Stimulated activated effector memory CD8-positive, alpha-beta T cell treated with anti-CD3 and anti-CD28 coated beads, Interleukin-12 subunit alpha, Interleukin-12 subunit beta, amount 100 ng/mL, for 72 hours (primary cell): ENCODE measurements around the gene OSCP1.
"Not testable (repeated sequence)": the region's sequence is repeated elsewhere in the genome, so short reads cannot be mapped to it uniquely, and the experiment has no call there.

Source experiments
- ATAC-seq: fragments of 150-1000 bp; cut with Tn5 transposase; 2 replicates; pipeline ENCODE4 v1.10.0; 2021
- DNase-seq, 2 donors: peaks; one replicate each; pipeline ENCODE4 v3.0.0; 2021 to 2022; ENCODE audit warnings: low spot score in 2 of 2
- H3K27ac Mint-ChIP-seq: one replicate; pipeline ENCODE4 v1.8.0; 2022; ENCODE audit warnings: mild to moderate bottlenecking, mixed read lengths
- H3K36me3 Mint-ChIP-seq: one replicate; pipeline ENCODE4 v1.8.0; 2022; ENCODE audit warnings: mild to moderate bottlenecking, mixed read lengths
- H3K4me1 Mint-ChIP-seq: one replicate; pipeline ENCODE4 v1.8.0; 2022; ENCODE audit warnings: mixed read lengths
- H3K4me3 Mint-ChIP-seq: one replicate; pipeline ENCODE4 v1.8.0; 2022; ENCODE audit warnings: mild to moderate bottlenecking, mixed read lengths
- H3K9me3 Mint-ChIP-seq: one replicate; pipeline ENCODE4 v1.8.0; 2022; ENCODE audit warnings: mixed read lengths

OSCP1 gene

DNA sequence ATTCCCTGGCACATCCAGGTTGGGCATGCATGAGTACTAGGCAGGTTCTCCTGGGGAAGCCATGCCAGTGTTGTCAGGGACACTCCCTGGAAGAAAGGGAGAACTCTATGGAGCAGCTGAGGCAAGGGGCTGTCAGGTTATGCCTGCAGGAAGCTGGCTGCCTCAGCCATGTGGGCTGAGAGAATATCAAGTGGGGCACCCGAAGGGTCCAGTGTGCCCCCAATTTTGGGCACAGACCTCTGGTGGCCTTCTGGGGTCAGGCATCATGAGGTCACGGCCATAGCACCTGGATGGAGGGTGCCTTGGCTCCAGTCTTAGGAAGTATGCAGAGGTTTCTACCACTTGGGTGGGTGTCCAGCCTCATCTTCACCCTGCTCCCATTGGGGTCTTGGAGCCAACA lies 29.9 kb upstream of the OSCP1 start:
- no peaks in the 10 kb centered on the region for H3K9me3 Mint-ChIP-seq
- no peak for DNase-seq
- ATAC-seq = no peak
- H3K4me3 Mint-ChIP-seq = no peak overlapping the region
- H3K36me3 Mint-ChIP-seq = no peaks in the 10 kb centered on the region
- no peak overlapping the region for H3K27ac Mint-ChIP-seq
- H3K4me1 Mint-ChIP-seq = peaks cover 7% of the 10 kb centered on the region

DNA sequence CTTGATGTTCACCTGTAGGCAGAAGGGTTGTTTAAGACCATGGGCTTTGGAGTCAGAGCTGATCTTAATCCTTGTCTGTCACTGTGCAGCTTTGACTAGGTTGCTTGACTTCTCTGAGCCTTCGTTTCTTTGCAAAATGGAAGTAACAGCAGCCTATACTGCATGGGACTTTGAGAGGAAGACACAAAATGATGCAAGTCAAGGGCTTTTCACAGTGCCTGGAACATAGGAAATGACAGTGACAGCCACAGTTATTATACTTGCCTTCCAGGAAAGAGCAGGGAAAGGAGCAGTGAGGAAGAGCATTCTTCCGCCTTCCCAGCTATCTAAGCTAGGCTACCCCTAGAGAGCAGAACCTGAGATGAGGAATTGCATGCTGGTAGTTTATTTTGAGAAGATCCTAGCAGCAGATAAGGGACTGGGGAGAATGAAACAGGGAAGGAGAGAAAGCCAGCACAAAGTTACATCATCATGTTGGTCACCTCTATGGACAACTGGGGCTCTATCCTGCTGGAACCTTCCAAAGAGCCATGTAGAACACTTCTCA lies 29.3 kb upstream of the OSCP1 start:
- H3K4me1 Mint-ChIP-seq = peaks cover 7% of the 10 kb centered on the region
- ATAC-seq (no peak), DNase-seq (no peak)
- H3K9me3 Mint-ChIP-seq = no peaks in the 10 kb centered on the region
- H3K36me3 Mint-ChIP-seq = no peaks in the 10 kb centered on the region
- no peak overlapping the region for H3K27ac Mint-ChIP-seq
- no peak overlapping the region for H3K4me3 Mint-ChIP-seq

DNA sequence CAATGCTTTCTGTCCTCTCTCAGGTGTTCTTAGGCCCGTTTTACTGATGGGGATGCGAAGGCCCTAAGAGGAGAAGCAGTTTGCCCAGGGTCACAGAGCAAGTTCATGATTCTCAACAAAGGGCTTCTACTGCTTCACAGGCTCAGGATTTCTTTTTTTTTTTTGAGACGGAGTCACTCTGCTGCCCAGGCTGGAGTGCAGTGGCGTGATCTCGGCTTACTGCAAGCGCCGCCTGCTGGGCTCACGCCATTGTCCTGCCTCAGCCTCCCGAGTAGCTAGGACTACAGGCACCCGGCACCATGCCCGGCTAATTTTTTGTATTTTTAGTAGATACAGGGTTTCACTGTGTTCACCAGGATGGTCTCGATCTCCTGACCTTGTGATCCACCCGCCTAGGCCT lies 27.4 kb upstream of the OSCP1 start:
- ATAC-seq, H3K27ac Mint-ChIP-seq, H3K4me1 Mint-ChIP-seq, DNase-seq, H3K36me3 Mint-ChIP-seq, H3K4me3 Mint-ChIP-seq, H3K9me3 Mint-ChIP-seq: not testable (repeated sequence)

DNA sequence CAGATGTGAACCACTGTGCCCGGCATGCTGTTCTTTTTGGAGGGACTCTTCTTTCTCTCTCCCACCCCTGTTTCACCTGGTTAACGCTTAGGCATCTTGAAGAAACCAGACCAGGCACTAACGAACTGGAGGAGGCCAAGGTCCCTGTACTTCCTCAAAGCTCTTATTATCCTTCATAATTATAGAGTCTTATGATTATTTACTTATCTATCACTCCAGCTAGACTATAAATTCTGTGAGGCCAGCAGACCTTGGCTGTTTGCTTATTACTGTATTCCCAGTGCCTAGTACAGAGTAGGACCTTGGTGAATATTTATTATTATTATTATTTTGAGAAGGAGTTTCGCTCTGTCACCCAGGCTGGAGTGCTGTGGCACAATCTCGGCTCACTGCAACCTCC lies 26.7 kb upstream of the OSCP1 start:
- ATAC-seq (no peak), DNase-seq (no peak)
- H3K4me1 Mint-ChIP-seq = peaks cover 3% of the 10 kb centered on the region
- H3K27ac Mint-ChIP-seq = no peak overlapping the region
- no peaks in the 10 kb centered on the region for H3K9me3 Mint-ChIP-seq
- no peaks in the 10 kb centered on the region for H3K36me3 Mint-ChIP-seq
- no peak overlapping the region for H3K4me3 Mint-ChIP-seq

DNA sequence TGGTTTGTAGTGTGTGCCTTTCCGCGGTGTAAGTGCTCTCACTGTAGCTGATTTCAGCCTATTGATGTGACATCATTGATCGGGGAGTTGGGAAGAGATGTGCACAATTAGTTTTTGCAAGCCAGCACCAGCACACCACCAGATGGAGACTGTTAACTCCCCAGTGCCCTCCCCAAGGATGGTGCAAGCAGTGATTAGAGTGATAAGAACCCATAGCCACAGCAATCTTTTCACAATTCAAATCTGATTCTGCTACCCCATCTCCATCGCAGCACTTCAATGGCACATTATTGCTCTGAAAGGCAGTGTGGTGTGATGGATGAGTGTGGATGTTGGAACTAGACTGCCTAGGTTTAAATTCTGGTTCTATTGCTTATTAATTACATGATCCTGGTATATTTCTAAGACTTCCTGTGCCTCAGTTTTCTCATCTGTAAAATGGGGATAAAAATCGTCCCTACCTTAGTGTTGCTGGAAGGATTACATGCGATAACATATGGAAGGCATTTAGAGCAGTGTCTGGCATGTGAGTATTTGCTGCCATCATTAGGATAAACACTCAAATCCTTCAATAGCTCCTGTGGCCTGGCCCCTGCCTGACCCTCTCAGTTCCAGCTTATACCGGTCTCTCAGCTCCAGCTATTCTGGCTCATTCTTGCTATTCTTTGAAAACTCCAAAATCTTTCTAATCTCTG lies 25.8 kb upstream of the OSCP1 start:
- DNase-seq = no peak
- Mint-ChIP-seq H3K27ac (no peak overlapping the region), H3K9me3 (no peaks in the 10 kb centered on the region), H3K4me1 (no peaks in the 10 kb centered on the region), H3K4me3 (no peak overlapping the region), H3K36me3 (no peaks in the 10 kb centered on the region)
- ATAC-seq = no peak

DNA sequence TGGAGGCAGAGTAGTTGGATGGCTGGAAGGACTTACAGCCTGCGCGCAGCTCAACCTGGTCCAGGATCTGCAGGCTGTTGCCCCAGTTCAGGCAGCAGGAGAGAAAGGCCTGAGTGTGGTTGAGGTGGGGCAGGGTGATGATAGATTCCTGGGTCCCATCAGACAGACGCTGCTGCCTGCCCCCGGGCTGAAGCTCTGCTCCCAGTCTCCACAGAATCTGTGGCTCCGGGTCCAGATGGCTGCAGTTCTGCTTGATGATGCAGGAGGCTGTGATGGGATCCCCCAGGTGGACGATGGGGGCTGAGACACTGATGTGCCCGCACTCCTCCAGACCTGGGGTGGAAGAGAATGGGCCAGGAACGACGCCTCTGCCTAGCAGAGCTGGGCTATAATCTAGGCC lies 25.1 kb upstream of the OSCP1 start:
- DNase-seq = no peak
- ATAC-seq = no peak
- Mint-ChIP-seq H3K4me1 (no peaks in the 10 kb centered on the region), H3K4me3 (no peak overlapping the region), H3K9me3 (no peaks in the 10 kb centered on the region), H3K27ac (no peak overlapping the region), H3K36me3 (no peaks in the 10 kb centered on the region)

DNA sequence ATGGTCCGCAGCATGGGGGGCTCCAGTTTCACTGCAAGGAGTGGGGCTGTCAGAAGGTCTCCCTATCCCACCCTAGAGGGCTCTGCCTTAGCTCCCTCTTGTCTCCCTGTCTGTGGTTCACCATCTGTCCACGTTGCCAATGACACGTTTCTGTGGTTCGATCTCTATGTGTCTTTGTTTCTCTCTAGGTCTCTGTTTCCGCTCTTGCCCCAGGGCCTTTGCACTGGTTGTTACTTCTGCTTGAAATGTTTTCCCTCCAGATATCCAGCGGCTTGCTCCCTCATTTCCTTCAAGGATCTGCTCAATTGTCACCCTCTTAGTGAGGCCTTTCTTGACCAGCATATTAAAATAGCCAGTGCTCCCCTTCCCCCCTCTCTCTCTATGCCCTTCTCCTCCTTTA lies 22.4 kb upstream of the OSCP1 start:
- Mint-ChIP-seq H3K36me3 (no peaks in the 10 kb centered on the region), H3K27ac (peak overlapping the region; percentile 8), H3K4me3 (no peak overlapping the region), H3K4me1 (no peaks in the 10 kb centered on the region), H3K9me3 (no peaks in the 10 kb centered on the region)
- ATAC-seq = no peak
- no peak for DNase-seq

DNA sequence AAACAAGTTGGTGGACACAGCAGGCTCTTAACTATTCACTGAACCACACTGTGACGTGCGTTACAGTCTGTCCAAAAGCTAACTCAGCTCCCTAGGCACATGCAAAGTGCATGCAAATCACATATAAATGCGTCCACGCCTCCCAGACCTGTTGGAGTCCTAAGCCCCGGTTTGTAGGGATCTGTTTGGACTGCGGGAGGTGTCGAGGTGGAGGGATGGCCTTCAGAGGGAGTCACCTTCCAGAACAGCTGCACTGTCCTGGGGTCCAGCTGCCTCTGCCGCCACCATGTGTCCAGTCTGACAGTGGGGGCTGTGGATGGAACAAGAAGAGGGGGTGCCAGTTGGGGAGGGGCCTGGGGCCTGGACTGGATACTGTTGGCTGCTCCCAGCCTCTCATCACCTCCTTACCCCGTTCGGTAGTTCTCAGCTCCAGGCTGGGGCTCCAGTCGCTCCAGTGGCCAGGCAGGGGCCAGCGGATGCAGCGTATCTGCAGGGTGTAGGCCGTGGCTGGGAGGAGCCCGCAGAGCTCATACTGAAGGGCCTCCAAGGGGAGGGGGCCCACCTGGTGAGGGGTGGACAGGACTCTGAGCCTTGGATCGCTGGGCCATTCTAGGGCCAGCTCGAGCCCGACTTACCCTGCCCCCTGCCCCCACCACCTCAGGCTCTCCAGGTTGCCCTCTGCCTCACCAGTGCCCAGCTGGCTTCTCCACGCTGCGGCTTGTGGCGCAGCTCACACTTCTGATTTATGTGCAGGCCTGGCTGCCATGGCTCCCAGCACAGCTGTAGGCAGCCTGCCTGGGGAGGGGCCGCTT lies 21.8 kb upstream of the OSCP1 start:
- H3K27ac Mint-ChIP-seq = peak overlapping the region; percentile 8
- no peaks in the 10 kb centered on the region for H3K36me3 Mint-ChIP-seq
- ATAC-seq (no peak), DNase-seq (no peak)
- no peaks in the 10 kb centered on the region for H3K9me3 Mint-ChIP-seq
- no peaks in the 10 kb centered on the region for H3K4me1 Mint-ChIP-seq
- H3K4me3 Mint-ChIP-seq = no peak overlapping the region

DNA sequence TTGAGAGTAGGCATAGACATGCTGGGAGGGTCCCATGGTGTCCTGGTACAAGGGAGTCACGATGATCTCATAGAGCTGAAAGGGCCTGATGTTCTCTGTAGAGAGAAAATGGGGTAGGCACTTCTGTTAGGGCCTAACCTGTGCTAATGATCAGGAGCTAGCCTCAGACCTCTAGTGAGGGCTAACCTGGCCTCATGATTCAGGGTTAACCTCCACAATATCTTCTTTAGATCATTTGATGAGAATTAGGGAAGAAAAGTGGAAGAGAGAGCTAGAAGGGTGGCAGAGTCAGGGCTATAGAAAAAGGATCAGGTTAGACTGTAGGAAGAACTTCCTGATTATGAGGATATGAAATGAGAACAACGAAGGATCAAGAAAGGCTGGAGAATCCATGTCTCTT lies 18.9 kb upstream of the OSCP1 start:
- peak overlapping the region; percentile 68 for H3K27ac Mint-ChIP-seq

DNA sequence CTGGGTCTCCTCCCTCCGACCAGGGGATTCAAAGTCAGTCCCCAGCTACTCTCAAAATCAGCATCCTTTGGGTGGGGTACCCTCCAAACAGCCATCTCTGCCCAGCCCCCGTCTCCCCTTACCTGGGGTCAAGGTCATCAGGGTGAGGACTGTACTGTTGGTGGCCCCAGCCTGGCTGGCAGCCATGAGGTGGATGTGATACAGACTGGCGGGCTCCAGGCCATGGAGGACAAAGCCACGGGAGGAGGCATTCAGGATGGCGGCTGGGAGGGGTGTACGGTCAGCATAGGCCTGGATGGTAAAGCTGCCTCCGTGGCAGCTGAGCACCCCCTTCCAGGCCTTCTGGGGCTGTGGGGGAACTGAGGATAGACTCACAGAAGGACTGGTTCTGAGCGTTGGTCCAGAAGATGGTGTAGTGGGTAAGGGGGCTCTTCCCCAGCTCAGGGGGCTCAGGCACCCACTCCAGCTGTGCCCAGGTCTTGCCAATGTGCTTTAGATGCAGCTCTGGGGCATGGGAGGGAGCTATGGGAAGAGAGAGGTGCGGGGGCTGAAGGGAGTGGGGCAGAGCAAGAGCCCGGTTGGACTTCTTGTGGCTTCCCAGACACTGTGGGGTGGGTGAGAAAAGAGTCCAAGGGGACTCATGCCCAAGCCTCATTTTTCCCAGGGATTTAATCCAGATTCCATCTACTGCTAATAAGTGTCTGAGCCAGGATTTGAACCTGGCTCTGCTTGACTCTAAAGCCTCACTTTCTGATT lies 17.6 kb upstream of the OSCP1 start:
- DNase-seq = no peak
- no peak for ATAC-seq
- Mint-ChIP-seq H3K4me3 (no peak overlapping the region), H3K36me3 (peaks cover 7% of the 10 kb centered on the region), H3K9me3 (no peaks in the 10 kb centered on the region), H3K27ac (peak overlapping the region; percentile 68), H3K4me1 (peaks cover 18% of the 10 kb centered on the region)

More for the DNA sequence above, 18.9 kb upstream of the OSCP1 start:
- no peaks in the 10 kb centered on the region for H3K9me3 Mint-ChIP-seq
- no peak for DNase-seq
- ATAC-seq = no peak
- peaks cover 8% of the 10 kb centered on the region for H3K4me1 Mint-ChIP-seq
- H3K36me3 Mint-ChIP-seq = peaks cover 4% of the 10 kb centered on the region
- no peak overlapping the region for H3K4me3 Mint-ChIP-seq

DNA sequence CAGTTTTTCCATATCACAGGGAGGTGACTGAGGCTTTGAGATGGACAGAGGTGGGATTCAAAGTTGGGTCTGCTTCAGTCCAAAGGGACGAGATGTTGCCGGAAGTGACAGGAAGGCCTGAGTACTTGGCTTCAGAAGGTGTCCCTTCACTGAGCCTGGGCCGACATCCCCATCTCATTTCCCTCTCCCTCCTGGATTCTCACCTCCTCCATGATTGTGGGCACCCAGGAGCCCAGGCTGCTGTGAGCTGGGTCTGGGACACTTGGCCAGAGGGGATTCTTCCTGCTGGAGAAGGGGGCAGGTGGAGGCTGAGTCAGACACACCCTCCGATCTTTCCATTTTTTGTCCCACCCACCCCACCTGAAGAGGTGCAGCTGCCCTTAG lies 16.8 kb upstream of the OSCP1 start:
- Mint-ChIP-seq H3K27ac (peak overlapping the region; percentile 29), H3K36me3 (peaks cover 11% of the 10 kb centered on the region), H3K9me3 (no peaks in the 10 kb centered on the region), H3K4me1 (peaks cover 24% of the 10 kb centered on the region), H3K4me3 (no peak overlapping the region)
- no peak for DNase-seq
- no peak for ATAC-seq

DNA sequence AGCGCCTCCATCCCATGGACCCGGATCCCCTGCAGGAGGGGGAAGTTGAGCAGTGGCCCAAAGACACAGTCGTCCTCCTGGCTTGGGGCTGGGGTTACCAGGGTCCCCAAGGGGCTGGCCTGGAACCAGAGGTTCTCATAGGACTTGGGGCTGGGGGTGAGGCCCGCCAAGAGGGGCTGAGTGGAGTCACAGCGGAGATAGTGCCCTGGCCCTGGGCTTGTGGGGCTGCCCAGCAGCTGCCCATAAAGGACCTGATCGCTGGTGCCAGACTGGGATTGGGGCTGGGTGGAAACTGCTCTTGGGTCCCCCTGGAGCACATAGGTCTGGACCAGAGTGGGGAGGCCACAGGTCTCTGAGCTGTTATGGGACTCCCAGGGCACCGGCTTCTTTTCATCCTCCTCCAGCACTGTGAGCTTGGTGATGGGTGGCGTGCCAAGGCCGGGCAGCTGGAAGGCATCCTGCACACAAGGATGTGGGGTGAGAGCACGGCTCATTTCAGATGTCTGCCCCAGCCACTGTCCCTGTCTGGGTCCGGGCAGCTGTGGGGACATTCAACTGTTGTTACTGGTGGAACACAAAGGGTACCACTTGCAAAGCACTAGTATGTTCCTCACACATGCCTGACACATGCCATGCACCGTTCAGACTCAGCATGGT lies 16.2 kb upstream of the OSCP1 start:
- Mint-ChIP-seq H3K27ac (peak overlapping the region; percentile 99), H3K9me3 (no peaks in the 10 kb centered on the region), H3K4me3 (no peak overlapping the region), H3K36me3 (peaks cover 14% of the 10 kb centered on the region), H3K4me1 (peaks cover 25% of the 10 kb centered on the region)
- DNase-seq = no peak
- ATAC-seq = no peak

DNA sequence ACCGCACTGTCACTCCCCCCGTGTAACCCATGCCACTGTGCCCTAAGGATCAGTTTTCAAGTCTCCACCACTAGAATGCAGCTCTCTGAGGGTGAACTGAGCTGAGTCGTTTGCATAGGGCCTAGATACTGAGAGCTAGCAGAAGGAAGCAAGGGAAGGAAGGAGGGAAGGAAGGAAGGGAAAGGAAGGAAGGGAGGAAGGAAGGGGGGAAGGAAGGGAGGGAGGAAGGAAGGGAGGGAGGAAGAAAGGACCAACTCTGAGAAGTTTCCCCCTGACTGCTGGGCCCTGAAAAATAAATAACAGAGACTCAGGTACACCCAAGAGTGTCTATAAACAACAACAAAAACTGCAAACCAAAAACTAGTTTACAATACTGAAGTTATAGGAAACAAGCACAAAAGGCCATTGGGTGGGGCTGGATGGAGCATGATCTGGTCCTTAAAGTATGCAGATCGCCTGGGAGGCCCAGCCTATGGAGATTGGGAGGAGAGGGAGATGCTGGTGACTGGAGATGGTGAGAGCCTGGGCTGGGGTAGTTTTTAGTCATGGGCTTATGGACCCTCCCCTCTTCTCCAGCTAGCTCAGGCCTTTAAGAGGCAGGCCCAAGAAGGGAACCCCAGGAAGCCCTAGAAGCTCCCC lies 15.6 kb upstream of the OSCP1 start:
- peak overlapping the region; percentile 100 for H3K4me3 Mint-ChIP-seq
- no peaks in the 10 kb centered on the region for H3K9me3 Mint-ChIP-seq
- H3K27ac Mint-ChIP-seq = peak overlapping the region; percentile 99
- DNase-seq (no peak), ATAC-seq (no peak)
- H3K4me1 Mint-ChIP-seq = peaks cover 30% of the 10 kb centered on the region
- peaks cover 21% of the 10 kb centered on the region for H3K36me3 Mint-ChIP-seq

DNA sequence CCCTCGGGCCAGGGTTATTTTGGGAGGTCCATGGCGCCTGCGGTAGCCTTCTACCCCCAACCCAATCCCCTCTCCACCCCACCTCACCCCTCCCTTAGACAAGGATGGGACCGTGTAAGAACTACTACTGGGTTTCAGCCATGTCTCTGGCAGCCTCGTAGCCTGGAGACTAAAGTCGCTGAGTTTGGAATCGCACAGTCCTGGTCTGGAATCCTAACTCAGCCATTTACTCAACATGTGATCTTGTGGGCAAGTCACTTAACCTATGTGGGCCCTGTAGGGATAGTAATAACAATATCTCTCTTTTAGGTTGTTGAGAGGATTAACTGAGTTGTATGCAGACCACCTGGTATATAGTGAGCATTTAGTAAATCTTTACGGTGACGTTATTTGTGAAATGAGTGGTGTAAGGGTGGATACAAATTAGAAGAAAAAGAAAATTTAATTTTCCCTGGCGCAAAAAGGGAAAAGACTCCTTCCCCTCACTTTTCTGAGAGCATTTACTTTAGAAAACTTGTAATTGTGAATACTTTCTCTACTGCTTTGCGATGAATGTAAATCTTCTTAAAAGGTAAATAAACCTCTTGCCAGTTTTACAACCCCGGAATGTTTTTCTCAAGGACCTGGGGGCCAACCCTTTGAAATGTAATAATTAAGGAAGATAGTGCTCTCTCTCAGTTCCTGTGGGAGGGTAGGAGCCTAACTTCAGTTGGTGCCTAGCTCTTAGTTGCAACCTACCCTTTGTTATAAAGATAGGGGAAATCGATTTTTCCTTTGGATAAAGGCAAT lies 14.5 kb upstream of the OSCP1 start:
- ATAC-seq = peak; percentile 76
- no peaks in the 10 kb centered on the region for H3K9me3 Mint-ChIP-seq
- DNase-seq = no peak
- peak overlapping the region; percentile 99 for H3K27ac Mint-ChIP-seq
- peaks cover 37% of the 10 kb centered on the region for H3K4me1 Mint-ChIP-seq
- H3K36me3 Mint-ChIP-seq = peaks cover 28% of the 10 kb centered on the region
- H3K4me3 Mint-ChIP-seq = peak overlapping the region; percentile 100
